ENCODE measurements around the gene MYPOP.

The MYPOP gene

GRCh38 chr19:45862564-45863334, 39.7 kb downstream of the MYPOP start, which contains the start of gene SYMPK:
TSS of gene SYMPK (minus strand) at chr19:45863147. CDS start at chr19:45854495, 8,652 bp downstream.
- DNase-seq, result peak; percentile 98 to 99

GRCh38 chr19:45862271-45862563, 40.2 kb downstream of the MYPOP start:
- no peak for DNase-seq

GRCh38 chr19:45860359-45861259, 41.8 kb downstream of the MYPOP start:
- DNase-seq, result no peak

GRCh38 chr19:45854167-45854778, 48.1 kb downstream of the MYPOP start:
- no peak for DNase-seq

- no peak for DNase-seq
These were observed 49.4 kb downstream of the MYPOP start for GRCh38 chr19:45852983-45853382.

GRCh38 chr19:45852145-45852750, 50.2 kb downstream of the MYPOP start:
- DNase-seq, result no peak

- no peak for DNase-seq
These were observed 53.5 kb downstream of the MYPOP start for GRCh38 chr19:45848922-45849321.

GRCh38 chr19:45847663-45848062, 54.8 kb downstream of the MYPOP start:
- no peak for DNase-seq

- DNase-seq, result no peak
These were observed 60.2 kb downstream of the MYPOP start for GRCh38 chr19:45842198-45842597.
